Stimulated activated CD8-positive, alpha-beta memory T cell treated with anti-CD3 and anti-CD28 coated beads, Interleukin-7, amount 100 ng/mL, for 24 hours (primary cell): Measurements from ENCODE around the gene TIAM1.

Experiments used
- DNase-seq: peaks from one replicate; pipeline ENCODE4 v3.0.0-alpha.2; 2020; ENCODE audit warnings: low read depth

TIAM1 gene

DNA sequence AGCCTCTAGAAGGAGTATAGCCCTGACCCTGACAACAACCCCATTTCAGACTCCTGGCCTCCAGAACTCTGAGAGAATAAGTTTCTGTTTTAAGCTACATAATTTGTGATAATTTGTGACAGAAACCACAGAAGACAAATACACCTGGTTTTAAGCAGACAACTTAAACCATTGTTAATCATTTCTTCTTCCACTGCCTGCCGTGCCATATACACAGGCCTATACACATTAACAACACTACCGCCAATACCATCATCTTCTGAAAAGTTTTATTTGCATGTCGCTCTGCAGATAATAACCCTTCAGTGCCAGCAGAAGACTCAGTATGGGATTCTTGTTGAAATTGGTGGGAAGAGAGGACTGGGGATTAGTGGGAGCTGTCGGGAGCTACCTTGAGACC is 265.8 kb downstream of the TIAM1 start:
- no peak for DNase-seq

DNA sequence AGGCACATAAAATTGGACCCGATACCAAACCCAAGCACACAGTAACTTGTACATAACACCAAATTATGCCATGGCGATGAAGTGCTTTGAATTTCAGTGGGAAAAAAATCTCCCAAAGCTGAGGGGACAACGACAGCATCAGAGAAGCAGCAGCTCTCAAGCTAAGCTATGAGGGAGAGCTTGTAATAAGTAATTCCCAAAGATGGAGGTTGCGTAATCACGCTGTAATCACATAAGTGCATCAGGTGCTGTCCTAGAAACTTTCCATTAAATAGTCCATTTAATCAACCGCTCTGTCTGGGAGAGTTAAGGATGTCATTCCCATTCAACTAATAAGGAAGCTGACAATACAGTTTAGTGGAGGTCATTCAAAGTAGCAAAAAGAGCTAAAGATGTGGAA is 268.2 kb downstream of the TIAM1 start:
- no peak for DNase-seq

DNA sequence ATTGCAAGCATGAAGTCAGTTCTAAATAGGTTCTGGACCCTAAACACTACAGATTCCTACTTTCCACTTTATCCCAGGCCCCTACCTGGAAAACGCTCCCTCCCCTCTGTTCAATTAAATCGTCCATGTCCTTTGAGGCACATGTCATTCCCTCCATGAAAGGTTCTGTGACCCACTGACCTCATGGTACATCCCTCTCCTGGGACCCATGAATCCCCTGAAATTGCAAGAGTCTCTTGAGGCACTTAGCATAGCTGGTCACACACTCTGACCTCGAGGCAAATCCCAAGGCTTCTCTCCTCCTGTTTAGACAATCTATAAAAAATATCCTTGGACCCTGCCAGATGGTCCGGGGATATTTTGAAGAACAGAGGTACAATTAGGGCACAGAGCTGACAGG is 271.5 kb downstream of the TIAM1 start:
- DNase-seq, result no peak
